Left renal pelvis (tissue), 4 donors: Measurements from ENCODE around the gene MYRIP. TPM values are rescaled to one million over a fixed set of nuclear protein-coding genes. Genes with fewer than 3 reads are reported as not detected.
A peak's percentile ranks its signal among the peaks of the same experiment; 100 is the strongest.

Experiments
- DNase-seq, 4 donors: peaks; one replicate each; pipeline ENCODE4 v3.0.0-alpha.2; 2013; ENCODE audit warnings: low read depth in 4 of 4, low spot score in 3 of 4
- polyA plus RNA-seq, 4 donors: library from polyadenylated mRNA; unstranded; fragments of 120-200 nt; gene quantifications; one replicate each; pipeline ENCODE4 v1.2.1, GENCODE V29; 2013; ENCODE audit not compliant: insufficient read length in 4 of 4

MYRIP gene
- polyA plus RNA-seq, 4 donors: 1.1 to 2.2 (median 1.8) TPM

DNA sequence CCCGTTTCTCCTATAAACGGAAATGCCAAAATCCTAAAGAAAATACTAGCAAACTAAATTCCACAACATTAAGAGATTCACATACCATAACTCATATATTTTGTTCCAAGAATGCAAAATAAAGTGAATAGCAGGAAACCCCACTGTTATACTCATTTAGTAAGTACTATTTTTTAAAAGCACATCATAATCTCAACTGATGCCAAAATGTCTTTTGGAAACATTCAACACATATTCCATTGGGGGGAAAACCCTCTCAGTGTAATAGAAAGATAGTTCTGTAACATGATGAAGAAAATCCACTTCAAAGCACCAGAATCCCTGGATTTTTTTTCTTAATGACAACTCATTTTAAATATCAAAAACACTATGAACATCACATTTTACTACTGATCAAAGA lies 407.1 kb downstream of the MYRIP start:
- no peak for DNase-seq

DNA sequence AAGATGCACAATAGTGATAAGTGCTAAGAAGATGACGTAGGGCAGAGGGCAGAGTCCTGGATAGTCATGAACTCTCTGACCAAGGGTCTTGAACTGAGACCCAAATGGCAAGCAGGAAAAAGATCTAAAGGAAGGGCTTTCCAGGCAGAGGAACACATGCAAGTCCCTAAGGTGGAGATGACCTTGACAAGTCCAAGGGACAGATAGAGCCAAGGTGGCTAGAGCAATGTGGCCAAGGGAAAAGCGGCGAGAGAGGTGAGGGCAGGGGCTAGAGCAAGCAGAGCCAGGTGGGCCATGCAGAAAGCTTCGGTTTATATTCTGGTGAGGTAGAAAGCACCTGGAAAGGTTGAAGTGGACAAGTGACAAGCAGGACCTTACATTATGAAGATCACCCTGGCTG lies 414.4 kb downstream of the MYRIP start:
- no peak for DNase-seq

DNA sequence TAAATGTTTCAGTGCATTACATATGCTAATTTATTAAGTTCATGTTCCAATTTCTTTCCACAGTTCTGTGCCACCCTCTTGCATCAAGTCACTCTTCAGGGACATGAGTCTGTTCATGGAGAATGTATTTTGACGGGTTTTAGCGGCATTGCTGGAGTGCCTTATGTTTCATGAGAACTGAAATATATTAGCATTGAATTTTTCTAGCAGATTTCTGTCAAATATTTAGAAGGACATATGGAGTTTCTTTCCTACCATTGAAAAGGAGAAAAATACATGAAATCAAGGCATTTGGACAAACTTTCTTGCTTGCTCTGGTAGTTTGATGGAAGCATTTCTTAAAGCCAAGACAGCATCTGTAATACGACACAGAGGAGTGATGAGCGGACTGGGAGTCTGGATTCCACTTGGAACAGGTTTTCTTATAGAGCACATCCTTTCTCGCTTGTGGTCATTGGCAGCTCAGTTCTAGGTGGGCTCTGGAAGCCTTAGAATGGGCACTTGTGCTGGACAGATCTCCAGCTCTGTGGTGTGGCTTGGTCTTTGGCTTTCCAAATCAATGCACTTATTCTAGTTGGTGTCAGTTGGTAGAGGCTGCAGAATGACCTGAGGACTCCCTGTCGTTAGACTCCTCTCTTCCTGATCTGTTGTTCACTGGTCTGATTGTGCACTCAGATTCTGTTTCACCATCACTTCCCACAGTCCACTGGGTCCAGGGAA lies 415.5 kb downstream of the MYRIP start:
- no peak for DNase-seq

DNA sequence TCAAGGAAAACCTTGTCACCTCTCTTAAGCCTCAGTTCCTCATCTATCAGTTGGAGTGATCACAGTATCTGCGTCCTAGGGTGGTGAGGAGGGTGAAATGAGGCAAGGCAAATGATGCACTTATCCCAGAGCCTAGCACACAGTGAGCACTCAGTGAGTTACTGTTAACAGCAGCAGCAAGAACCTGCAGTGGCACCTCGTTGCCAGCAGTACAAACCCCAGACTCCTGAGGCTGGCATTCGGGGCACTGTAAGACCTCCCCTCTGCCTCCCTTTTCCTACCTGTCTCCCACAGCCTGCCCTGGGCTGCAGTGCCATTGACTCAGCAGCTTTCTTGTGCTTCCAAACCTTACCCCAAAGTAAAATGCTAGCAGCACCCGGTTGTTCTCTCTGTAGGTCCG lies 417.2 kb downstream of the MYRIP start:
- DNase-seq: no peak

DNA sequence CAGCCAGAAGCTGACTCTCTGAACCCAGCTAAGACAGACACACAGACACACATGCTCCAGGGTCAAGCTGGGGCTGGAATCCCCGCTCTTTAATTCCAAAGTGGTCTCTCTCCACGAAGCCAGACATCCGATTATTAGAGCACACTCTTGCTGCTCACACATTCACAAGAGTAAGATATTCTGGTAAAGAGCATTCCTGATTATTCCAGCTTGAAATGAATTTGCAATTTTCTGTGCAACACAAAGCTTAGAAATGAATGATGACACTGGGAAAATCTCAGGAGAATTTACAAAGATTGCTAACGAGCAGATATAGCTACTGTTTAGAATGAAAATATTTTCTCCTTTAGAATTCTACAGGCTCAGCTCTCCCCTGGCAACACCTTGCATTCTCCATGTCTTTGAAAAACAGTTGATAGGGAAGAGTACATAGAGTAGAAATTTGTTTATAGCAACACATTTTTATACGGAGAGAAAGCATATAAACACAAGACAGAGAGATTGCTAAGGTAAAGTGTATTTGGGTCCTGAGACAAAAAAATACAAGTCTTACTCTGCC lies 419.5 kb downstream of the MYRIP start:
- no peak for DNase-seq

DNA sequence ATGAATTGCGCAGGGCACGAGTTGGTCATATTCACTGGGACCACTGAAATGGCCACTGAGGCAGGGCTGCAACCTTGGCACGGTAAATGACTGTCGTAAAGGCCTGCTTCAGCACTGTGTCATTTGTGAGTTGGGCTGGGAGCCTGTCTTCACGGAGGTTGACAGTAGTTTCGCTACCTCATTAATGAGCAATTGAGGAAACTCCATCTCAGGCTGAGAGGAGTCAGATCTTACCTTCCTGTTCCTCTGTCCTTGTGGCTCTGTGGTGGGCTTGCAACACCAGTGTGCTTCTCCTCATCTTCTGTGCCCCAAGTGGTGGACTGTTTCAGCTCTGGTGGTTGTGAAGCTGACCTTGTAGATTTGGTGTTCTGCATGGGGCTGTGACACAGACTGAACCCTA lies 420.0 kb downstream of the MYRIP start:
- DNase-seq: no peak

DNA sequence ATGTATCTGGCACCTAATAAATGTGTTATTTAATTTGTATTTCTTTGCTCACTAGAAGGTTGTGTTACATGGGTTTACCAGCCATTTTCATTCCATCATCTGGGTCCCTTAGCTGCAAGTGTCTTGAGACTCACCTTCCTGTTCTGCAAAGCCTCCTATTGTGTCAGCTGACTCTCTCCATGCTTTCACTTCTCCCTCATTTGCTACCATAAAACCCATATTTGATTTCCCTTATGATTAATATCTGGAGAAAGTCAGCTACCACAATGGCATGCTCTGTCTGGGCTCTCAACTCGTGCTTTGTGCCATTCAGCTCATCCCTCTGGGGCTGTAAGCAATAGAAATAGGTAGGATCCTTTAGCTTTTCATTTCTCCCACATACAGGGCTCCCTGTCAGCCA lies 420.6 kb downstream of the MYRIP start:
- no peak for DNase-seq

DNA sequence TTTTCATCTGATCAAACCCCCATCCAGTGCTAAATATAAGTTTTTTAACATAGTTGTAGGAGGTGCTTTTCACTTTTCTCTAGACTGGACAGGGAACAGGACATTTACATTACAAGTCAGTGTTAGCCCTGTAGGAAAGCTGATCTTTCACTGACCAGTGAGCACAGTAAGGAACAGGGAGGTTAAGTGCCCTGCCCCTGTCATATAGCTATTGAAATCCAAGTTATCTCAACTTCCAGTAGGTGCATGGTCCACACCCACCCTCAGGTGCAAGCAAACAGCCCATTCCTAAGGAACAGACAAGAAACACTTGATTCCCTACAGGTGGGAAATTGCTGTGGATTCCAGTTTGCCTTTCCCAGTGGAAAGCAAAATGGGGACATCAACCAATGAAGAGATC lies 421.0 kb downstream of the MYRIP start:
- DNase-seq: no peak

DNA sequence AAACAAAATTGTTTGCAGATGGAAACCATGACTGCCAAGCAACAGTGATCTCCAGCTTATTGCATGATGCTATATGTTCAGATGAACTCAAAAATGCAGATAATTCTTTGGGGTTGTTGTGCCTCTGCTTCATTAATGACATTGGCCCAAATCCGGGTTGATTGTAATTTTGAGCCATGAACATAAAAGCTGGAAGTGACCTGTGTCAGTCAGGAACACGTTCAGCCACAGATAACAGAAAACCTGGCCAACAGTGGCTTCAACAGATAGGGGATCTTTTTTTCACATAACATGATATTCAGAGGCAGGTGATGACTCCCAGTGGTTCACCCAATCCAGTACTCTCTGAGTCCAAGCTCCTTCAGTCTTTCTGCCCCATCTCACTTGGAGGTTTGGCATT lies 423.2 kb downstream of the MYRIP start:
- DNase-seq: no peak

DNA sequence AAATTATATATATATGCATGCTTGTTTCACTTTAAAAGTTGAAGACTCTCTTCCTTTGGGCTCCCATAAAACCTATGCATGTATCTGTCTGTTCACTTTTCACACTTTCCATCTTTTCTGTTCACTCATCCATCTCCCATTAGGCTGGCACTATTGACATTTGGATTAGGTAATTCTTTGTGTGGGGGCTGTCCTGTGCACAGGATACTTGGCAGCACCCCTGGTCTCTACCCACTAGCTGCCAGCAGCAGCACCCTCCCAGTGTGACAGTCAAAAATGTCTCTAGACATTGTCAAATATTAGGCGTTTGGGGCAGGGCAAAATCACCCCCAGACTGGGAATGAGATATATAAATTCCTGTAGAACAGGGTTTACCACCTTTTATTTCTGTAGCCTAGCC lies 427.8 kb downstream of the MYRIP start:
- DNase-seq: no peak

DNA sequence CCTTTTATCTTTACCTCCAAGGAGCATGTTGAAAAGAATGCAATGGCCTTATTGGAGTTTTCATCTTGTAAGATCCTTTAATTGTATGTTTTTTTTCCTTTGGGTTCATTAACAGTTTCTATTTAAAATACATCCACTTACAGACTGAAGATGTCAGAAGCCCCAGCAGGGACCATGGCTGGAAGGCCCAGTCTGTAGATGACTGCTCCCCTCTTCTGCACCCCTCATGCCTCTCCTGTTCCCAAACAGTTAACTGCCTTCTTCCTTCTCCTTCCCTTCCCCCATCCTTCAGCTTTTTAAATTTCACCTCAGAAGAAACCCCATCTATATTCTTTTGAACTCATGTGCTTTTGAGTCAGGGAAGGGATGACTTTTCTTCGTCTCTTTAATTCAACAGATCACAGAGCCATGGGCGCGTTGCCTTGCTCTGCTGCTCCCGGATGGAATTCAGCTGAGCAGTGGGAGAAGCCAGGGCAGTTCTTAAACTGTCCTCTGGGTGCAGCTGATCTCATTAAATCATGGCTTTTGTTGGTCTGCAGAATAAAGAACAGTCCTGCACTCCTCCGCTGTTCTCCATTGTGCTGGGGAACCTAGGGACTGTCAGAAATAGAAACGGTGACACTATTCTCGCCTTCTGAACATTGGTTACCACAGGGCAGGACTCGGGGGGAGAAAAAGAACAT lies 428.6 kb downstream of the MYRIP start:
- peak; percentile 5 to 14 (median 11) for DNase-seq

DNA sequence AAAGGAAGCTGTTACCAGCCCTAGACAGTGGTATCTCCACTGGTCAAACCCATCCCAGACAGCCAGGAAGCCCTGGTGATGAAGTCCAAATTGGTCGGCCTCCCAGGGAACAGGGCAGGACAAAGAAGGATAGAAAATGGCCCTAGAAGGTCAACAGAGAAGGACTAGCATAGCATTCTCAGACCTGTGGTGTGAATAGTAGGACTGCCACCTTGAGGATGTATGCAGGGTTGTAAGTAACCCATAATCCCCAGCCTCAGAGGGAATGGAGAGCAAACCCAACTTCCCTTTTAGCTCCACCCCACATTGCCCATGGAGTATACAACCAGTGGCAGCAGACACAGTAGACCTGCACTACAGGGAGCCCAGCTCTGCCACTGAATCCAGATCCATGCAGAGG lies 431.5 kb downstream of the MYRIP start:
- no peak for DNase-seq

DNA sequence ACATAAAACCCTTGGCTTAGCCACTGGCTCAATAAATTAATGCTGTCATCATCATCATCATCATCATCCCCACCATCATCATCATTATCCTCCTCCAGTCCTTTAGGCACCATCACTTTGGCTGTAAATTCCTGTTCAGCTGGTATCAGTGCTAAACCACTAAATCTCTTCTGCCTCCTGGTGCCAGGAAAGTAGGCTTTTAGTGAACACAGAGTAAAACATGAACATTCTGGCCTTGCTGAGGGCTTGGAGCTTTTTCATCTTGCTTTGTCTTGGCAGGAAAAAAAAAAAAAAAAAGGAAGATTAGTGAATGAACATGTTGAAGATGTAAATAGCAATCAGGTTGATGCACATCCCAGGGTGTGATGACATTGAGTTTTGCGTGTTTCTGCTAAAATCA lies 432.8 kb downstream of the MYRIP start:
- DNase-seq: no peak

DNA sequence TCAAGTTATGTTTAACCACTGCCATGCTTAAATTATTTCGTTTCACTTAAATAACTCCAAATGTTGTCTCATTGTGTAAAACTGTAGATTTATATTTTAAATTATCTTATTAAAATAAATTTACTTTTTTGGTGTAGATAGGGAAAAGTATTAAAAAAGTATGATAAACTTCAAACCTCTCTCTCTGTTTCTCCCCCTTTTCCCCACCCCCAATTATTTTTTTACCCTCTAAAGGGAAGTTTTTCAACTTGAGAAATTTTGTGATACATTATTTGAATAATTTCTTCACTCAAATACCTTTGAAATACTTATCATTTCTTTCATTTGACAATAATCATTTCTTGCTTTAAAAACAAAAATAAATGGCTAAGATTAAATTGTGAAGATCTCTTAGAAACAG lies 433.2 kb downstream of the MYRIP start:
- no peak for DNase-seq

DNA sequence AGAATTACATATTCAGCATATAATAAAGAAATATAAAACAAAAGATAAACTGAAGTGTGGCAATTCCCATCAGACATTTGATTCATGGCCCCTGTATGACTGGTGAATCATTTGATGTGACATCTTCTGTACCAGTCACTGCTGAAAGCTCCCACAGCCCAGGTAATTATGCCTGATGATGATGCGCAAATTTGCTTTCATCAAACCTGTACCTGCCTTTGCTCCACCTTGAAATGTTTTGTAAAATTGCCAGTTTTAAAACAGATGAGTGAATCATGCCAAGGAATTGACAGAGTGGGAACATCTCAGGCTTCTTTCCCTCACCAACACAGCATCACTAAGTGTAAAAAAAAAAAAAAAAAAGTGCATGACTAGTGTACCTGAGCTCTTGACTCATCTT lies 433.6 kb downstream of the MYRIP start:
- no peak for DNase-seq

DNA sequence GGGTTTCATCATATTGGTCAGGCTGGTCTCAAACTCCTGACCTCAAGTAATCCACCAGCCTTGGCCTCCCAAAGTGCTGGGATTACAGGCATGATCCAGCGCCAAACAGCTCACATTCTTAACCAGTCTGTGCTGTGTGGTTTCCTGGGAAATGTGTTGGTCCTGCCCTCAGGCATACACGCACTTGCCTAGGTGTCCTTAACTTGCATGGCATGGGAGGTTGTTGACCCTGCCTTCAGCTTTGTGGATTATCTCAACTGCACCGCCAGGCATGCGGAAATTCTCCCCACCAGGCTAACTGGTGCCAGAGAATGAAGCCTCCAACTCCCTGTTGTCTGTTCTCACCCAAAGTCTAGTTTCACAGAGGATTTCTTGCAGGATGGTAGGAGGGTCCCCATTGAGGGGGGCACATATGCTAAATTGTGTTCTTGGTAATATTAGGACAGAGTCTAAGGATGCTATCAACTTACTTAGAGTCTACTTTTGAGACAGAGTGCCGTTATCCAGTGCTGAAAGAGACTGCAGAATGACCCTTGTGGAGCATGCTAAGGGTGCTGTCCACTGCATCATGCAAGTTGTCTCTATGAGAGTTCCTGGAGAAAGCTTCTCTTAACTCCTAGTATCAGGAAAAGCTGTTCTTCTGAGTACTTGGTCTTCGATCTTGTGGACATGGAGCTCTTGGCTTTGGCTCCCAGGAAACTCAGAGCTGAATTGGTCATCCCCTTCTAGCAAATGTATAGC lies 438.5 kb downstream of the MYRIP start:
- no peak for DNase-seq

DNA sequence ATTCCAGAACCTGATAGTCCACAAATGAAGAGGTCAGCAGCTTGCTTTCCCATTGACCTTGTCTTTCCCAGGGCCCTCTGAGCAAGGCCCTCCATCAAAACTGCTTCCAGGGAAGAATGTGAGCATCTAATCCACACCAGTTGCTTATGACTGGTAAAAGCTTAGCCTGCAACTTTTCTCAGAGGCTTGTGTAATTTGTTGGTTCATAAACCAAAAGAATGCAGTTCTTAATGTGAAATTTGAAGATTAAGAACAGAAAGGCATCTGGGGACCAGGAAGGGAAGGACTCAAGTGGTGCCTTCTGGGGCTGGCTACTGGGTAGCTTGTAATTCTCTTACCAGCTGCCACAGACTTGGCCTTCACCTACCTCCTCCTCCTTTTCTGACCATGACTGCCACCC lies 439.2 kb downstream of the MYRIP start:
- DNase-seq: no peak

DNA sequence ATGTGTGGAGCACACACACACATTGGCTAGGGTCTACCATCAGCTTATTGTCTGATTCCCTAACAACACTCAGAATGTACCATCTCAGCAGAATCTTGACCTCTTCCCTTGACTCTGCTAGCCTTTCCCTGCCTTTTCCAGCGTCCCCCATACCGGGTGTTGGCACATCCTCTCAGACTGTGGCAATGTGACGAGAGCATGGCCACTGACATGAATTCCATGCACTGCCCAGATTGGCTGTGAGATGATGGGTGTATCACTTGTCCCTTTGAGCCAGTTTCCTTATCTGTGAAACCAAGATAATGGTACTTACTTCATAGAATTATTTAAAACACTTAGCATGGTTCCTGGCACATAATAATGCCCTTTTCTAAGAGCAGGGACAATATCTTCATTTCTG lies 439.8 kb downstream of the MYRIP start:
- DNase-seq: no peak

DNA sequence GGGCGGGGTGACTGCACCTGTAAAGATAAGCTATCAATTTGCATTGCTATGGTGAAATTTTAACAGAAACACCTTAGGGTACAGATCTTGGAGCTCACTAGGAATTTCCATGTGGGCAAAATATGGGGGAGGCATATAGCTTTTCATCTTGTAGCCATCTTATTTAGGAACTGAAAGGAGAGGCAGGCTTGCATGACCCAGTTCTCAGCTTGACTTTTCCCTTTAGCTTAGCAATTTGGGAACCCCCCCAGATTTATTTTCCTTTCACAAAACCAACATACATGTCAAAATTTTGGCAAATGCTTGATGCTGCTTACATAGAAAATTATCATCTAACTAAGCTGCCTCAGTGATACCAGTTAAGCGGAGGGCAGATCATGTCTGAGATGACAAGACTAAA lies 445.1 kb downstream of the MYRIP start:
- no peak for DNase-seq

DNA sequence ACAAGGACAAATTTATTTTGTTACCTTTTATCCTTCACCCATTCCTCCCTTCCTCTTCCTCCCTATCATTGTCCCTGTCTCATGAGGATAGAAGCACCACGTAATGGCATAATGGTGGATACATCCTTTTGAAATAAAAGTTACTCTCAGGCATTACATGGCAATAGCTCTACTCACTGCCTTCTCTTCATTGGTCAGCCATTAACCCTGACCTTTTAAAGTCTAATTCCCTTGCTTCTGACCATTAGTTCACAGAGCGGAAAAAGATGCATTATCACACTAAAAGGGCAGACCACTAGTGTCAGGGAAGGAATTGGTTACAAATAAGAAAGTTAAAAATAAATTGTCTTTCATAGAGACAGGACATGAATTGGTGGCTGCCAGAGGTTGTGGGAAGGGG lies 445.5 kb downstream of the MYRIP start:
- DNase-seq: no peak

DNA sequence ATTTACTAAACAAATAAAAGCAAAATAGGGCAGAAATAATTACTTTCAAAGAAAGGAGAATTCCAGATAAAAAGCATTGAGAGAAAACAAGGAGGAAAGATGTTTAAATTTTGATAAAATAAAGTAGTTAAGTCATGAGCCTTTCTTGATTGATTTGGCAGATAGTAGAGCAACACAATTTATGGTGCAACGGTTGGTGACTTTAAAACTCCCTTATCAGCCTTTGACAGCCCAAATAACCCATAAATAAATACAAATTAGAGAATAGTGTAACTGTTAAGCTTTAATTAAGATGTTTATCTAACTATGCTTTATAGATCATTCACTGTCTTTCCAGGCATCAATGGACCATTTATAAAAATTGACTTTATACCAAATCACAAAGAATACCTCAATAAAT lies 446.1 kb downstream of the MYRIP start:
- DNase-seq: no peak

DNA sequence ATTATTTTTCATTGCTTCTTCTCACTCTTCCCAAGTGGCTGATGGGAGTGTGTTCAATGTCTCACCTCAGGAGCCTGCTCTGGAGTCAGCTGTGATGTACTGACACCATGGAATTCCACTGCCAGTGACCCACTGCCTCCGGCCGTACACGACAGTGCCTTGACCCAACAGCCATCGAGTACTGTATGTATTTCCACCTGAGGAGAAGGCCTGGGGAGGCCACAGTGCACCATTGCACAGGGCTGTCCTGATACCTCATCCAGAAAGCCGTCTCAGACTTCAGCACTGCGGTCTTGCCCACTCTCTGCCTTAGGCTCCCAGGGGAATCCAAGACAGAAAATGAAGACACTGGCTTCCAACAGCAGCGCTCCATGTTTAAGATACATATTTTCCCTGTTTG lies 448.7 kb downstream of the MYRIP start:
- no peak for DNase-seq
